Stimulated activated CD8-positive, alpha-beta memory T cell treated with anti-CD3 and anti-CD28 coated beads, Interleukin-12 subunit alpha, Interleukin-12 subunit beta, amount 100 ng/mL, for 24 hours (primary cell): ENCODE data around the gene ASF1B.
"Not testable (repeated sequence)": the region's sequence is repeated elsewhere in the genome, so short reads cannot be mapped to it uniquely, and the experiment has no call there.

Experiments
- DNase-seq: peaks from one replicate; pipeline ENCODE4 v3.0.0-alpha.2; 2020; ENCODE audit errors: extremely low read depth

Gene ASF1B

GRCh38 chr19:14136509-14137281, at the start of gene ASF1B:
Gene ASF1B (minus strand): TSS chr19:14136589. CDS start chr19:14136456, 133 bp downstream.
- peak; percentile 94 for DNase-seq

- not testable (repeated sequence) for DNase-seq
Observed at GRCh38 chr19:14185691-14186090, 49.3 kb upstream of the ASF1B start.

GRCh38 chr19:14185158-14185557, 48.8 kb upstream of the ASF1B start:
- DNase-seq = no peak

- DNase-seq = no peak
Observed at GRCh38 chr19:14183741-14184350, 47.5 kb upstream of the ASF1B start.

GRCh38 chr19:14182476-14182875, 46.1 kb upstream of the ASF1B start:
- no peak for DNase-seq

GRCh38 chr19:14181906-14182305, 45.5 kb upstream of the ASF1B start:
- no peak for DNase-seq

- not testable (repeated sequence) for DNase-seq
Observed at GRCh38 chr19:14181199-14181598, 44.8 kb upstream of the ASF1B start.

GRCh38 chr19:14177496-14178074, 41.2 kb upstream of the ASF1B start:
- DNase-seq = no peak

GRCh38 chr19:14175351-14175792, 39.0 kb upstream of the ASF1B start:
- no peak for DNase-seq

- no peak for DNase-seq
Observed at GRCh38 chr19:14174883-14175282, 38.5 kb upstream of the ASF1B start.

GRCh38 chr19:14168993-14169392, 32.6 kb upstream of the ASF1B start:
- DNase-seq = no peak

- DNase-seq = no peak
Observed at GRCh38 chr19:14168259-14168972, 32.0 kb upstream of the ASF1B start.

GRCh38 chr19:14167576-14168138, 31.3 kb upstream of the ASF1B start:
- DNase-seq = no peak

- DNase-seq = no peak
Observed at GRCh38 chr19:14166999-14167575, 30.7 kb upstream of the ASF1B start.

GRCh38 chr19:14165990-14166830, 29.8 kb upstream of the ASF1B start:
- no peak for DNase-seq

GRCh38 chr19:14164724-14165493, 28.5 kb upstream of the ASF1B start:
- DNase-seq = no peak

GRCh38 chr19:14164082-14164481, 27.7 kb upstream of the ASF1B start:
- DNase-seq = no peak

- no peak for DNase-seq
Observed at GRCh38 chr19:14162871-14163297, 26.5 kb upstream of the ASF1B start.

GRCh38 chr19:14161305-14161704, 24.9 kb upstream of the ASF1B start:
- DNase-seq = no peak
